Esophagus squamous epithelium (tissue), 5 donors: ENCODE results near the gene FAM3C. TPM values are rescaled to one million over a fixed set of nuclear protein-coding genes. Genes with fewer than 3 reads are reported as not detected.

Source experiments
- DNase-seq: peaks from one replicate; lab custom pipeline; 2025; lab: John Stamatoyannopoulos, UW
- H3K27ac ChIP-seq, 4 donors: fragments of 200-600 bp; sonication (generic); one replicate each; pipeline ENCODE4 v1.5.1; 2016 to 2019; ENCODE audit warnings: mild to moderate bottlenecking in 1 of 4
- H3K27me3 ChIP-seq, 4 donors: fragments of 200-600 bp; sonication (generic); 1 replicate in 3 of 4; 2 replicates in 1 of 4; pipeline versions ENCODE4 v1.5.1 to v1.6.0; 2017 to 2021; ENCODE audit warnings: antibody characterized with exemption in 1 of 4
- H3K36me3 ChIP-seq, 3 donors: fragments of 200-600 bp; sonication (generic); one replicate each; pipeline ENCODE4 v1.5.1; 2016 to 2019
- H3K4me1 ChIP-seq, 3 donors: fragments of 200-600 bp; sonication (generic); one replicate each; pipeline ENCODE4 v1.5.1; 2017 to 2019
- H3K4me3 ChIP-seq, 4 donors: fragments of 200-600 bp; sonication (generic); 1 replicate in 3 of 4; 2 replicates in 1 of 4; pipeline ENCODE4 v1.5.1; 2016 to 2019; ENCODE audit warnings: mild to moderate bottlenecking in 2 of 4, moderate library complexity in 1 of 4
- H3K9me3 ChIP-seq, 3 donors: fragments of 200-600 bp; sonication (generic); one replicate each; pipeline ENCODE4 v1.5.1; 2016 to 2019
- CTCF ChIP-seq, 6 experiments: fragments of 450-650 bp in 4 of 6; fragments of 200-600 bp in 2 of 6; sonication (generic) in 2 of 6; IDR thresholded peaks; one replicate each; pipeline ENCODE4 v1.5.1; 2016 to 2019; ENCODE audit warnings: antibody characterized with exemption in 6 of 6, mild to moderate bottlenecking in 4 of 6, moderate library complexity in 4 of 6
- POLR2A ChIP-seq, 4 donors: fragments of 450-650 bp; IDR thresholded peaks; one replicate each; pipeline ENCODE4 v1.6.1; 2017; ENCODE audit warnings: antibody characterized with exemption in 4 of 4, mild to moderate bottlenecking in 4 of 4, moderate library complexity in 3 of 4
- WGBS, 2 donors: methylation state at CpG; one replicate each; pipeline ENCODE4 v1.1.5; 2018; 5-methylcytosine and 5-hydroxymethylcytosine counted together
- intact Hi-C: fragments of 100-400 bp; cut with DNase I; formaldehyde crosslinking; loops from one replicate; pipeline ENCODE4 v1.15.0; 2022
- total RNA-seq, 4 donors: library from RNA; depleted of rRNA; stranded (reverse); fragments of >200 nt; gene quantifications; one replicate each; pipeline ENCODE4 v1.1.0, GENCODE V29; 2016
- donor health status: DM: yes; HTN: yes; CAD: no.

The FAM3C gene
- total RNA-seq, 4 donors from 2014 or later: 21.8 to 48.1 (median 45.8) TPM

GRCh38 chr7:121343302-121343701 lies 52.8 kb downstream of the FAM3C start:
- 63 to 64% methylated on average over 3 of the region's 3 CpGs for WGBS, 2 donors
- Histone ChIP-seq H3K36me3 (peaks cover 0 to 16% (median 0%) of the 10 kb centered on the region in 3 donors), H3K27ac (no peak overlapping the region), H3K9me3 (no peaks in the 10 kb centered on the region), H3K27me3 (no peaks in the 10 kb centered on the region), H3K4me1 (no peaks in the 10 kb centered on the region), H3K4me3 (no peak overlapping the region)
- no peak for DNase-seq
- TF ChIP-seq POLR2A (IDR thresholded peaks at IDR 0.05) (no peak), CTCF (IDR thresholded peaks at IDR 0.05) (no peak)
- intact Hi-C loops: no loop called here

DNA sequence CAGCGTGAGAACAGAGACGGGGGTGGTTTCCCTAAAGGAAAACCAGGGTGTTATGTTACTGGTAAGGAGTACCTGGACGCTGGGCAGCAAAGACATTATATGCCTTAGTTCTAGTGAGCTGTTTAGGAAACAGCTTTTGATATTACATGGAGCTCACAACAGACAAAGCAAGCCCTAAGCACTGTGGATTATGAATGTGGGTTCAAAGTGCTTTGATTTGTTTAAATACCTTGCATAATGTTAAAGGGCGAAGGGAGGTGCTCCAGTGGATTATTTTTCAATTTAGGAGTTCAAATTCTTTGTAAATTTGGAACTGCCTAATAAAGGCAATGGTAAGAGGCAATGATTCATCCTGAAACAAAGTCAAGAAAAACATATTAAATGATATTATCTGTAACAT lies 53.5 kb downstream of the FAM3C start:
- no peak for DNase-seq
- H3K4me3 ChIP-seq: no peak overlapping the region
- intact Hi-C loops: no loop called here
- no peaks in the 10 kb centered on the region for H3K9me3 ChIP-seq
- TF ChIP-seq CTCF (IDR thresholded peaks at IDR 0.05) (no peak), POLR2A (IDR thresholded peaks at IDR 0.05) (no peak)
- no peak overlapping the region for H3K27ac ChIP-seq
- H3K4me1 ChIP-seq: no peaks in the 10 kb centered on the region
- 87 to 89% methylated on average over 4 of the region's 4 CpGs for WGBS, 2 donors
- peaks cover 0 to 16% (median 0%) of the 10 kb centered on the region in 3 donors for H3K36me3 ChIP-seq
- no peaks in the 10 kb centered on the region for H3K27me3 ChIP-seq

DNA sequence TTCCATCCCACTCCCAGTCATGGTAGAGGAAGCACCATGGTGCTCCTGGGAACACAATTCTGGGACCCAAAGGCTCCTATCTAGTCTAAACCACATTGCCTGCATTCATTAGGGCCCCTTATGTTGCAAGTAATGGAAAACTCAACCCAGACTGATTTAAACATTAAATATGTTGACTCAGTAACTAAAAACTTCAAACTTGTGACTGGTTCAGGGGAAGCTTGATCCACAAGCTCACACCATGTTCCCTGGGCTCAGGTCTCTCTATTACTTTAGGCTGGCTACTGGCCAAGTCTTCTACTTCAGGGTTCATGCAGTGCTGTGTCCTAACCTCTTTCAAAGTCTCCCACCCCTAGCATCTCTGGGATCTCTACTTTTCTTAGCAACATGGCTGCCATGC lies 54.2 kb downstream of the FAM3C start:
- no peaks in the 10 kb centered on the region for H3K9me3 ChIP-seq
- no peak overlapping the region for H3K27ac ChIP-seq
- no peak for DNase-seq
- no peak overlapping the region for H3K4me3 ChIP-seq
- H3K4me1 ChIP-seq: no peaks in the 10 kb centered on the region
- TF ChIP-seq CTCF (IDR thresholded peaks at IDR 0.05): no peak
- TF ChIP-seq POLR2A (IDR thresholded peaks at IDR 0.05): no peak
- intact Hi-C loops: no loop called here
- peaks cover 0 to 10% (median 0%) of the 10 kb centered on the region in 3 donors for H3K36me3 ChIP-seq
- H3K27me3 ChIP-seq: no peaks in the 10 kb centered on the region

- no peaks in the 10 kb centered on the region for H3K4me1 ChIP-seq
- WGBS, 2 donors: 68 to 74% methylated on average over 5 of the region's 5 CpGs
- intact Hi-C loops: no loop called here
- H3K27ac ChIP-seq: no peak overlapping the region
- DNase-seq: no peak
- H3K9me3 ChIP-seq: no peaks in the 10 kb centered on the region
- H3K27me3 ChIP-seq: peaks cover 0 to 18% (median 0%) of the 10 kb centered on the region in 4 donors
- TF ChIP-seq POLR2A (IDR thresholded peaks at IDR 0.05): no peak
- no peak for TF ChIP-seq CTCF (IDR thresholded peaks at IDR 0.05)
- no peaks in the 10 kb centered on the region for H3K36me3 ChIP-seq
- H3K4me3 ChIP-seq: no peak overlapping the region
Measured at GRCh38 chr7:121339082-121339481, 57.0 kb downstream of the FAM3C start.

GRCh38 chr7:121337398-121337797 lies 58.7 kb downstream of the FAM3C start:
- WGBS, 2 donors: 14 to 19% methylated on average over 3 of the region's 3 CpGs
- no peaks in the 10 kb centered on the region for H3K4me1 ChIP-seq
- no peak overlapping the region for H3K27ac ChIP-seq
- intact Hi-C loops: no loop called here
- no peaks in the 10 kb centered on the region for H3K9me3 ChIP-seq
- H3K27me3 ChIP-seq: peaks cover 0 to 32% (median 0%) of the 10 kb centered on the region in 4 donors
- H3K36me3 ChIP-seq: no peaks in the 10 kb centered on the region
- TF ChIP-seq CTCF (IDR thresholded peaks at IDR 0.05): peak in 2 of 6 experiments; percentile 20 to 44
- TF ChIP-seq POLR2A (IDR thresholded peaks at IDR 0.05): no peak
- no peak overlapping the region for H3K4me3 ChIP-seq
- DNase-seq: no peak
